NCI-H1105 (cell line): ENCODE measurements around the gene PDSS2.
"Not testable (repeated sequence)": the region's sequence is repeated elsewhere in the genome, so short reads cannot be mapped to it uniquely, and the experiment has no call there.

ENCODE experiments used
- DNase-seq: peaks from one replicate; lab custom pipeline; 2025; lab: John Stamatoyannopoulos, UW

The PDSS2 gene

DNA sequence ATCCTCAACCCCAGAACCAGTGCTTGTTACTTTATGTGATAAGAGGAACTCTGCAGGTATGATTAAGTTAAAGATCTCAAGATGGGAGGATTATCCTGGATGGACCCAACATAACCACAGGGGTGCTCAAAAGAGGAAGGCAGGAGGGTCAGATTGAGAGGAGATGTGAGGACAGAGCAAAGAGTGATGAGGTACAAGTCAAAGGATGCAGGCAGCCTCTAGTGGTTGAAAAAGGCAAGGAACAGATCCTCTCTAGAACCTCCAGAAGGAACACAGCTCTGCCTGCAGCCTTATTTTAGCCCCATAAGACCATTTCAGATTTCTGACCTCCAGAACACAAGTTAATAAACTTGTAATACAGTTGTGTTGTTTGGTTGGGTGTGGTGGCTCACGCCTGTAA is 41.2 kb downstream of the PDSS2 start:
- no peak for DNase-seq

DNA sequence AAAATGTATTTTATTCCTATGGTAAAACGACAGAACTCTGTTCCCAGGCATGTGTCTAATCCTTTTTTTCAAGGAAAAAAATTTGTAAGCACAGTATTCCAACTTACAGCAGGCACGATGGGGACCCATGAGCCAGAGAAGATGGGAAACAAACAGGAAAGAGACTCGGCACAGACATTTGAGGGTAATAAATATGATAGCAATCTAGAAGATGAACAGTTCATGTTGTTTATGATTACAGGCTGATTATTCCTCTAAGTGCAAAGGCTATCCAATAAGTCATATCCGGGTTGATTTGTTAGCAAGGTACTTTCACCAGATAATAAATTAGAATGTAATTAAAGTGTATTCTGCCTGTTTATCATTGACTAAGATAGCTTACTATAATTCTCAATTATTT is 43.2 kb downstream of the PDSS2 start:
- DNase-seq = no peak

DNA sequence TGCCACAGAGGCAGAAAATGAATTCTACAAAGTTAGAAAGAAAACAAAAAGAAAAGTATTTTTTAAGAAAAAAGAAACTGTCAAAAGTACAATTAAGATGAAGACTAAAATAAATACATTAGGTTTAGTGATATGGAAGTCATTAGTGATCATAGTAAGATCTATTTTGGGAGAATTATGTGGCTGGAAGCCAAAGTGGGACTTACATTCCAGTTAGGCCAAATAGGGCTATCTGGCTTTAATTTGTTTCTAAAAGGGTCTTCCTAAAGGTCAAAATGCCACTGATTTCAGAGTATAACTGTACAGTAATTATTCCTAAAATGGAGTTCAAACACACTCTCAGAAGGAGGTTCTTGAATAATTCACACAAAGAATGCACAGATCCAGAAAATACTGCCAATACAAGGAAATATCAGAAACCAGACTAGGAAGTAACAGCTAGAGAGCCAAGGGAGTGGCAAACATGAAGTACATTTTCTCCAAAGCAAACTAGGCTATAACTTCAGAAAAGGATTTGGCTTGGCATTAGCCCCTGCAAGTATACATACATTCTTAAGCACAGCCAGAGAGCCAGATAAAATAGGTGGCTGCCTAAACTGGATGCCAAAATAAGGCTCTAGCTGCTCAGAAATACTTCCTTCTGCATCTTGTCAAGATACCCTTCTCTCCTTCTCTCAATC is 45.3 kb downstream of the PDSS2 start:
- DNase-seq = no peak

DNA sequence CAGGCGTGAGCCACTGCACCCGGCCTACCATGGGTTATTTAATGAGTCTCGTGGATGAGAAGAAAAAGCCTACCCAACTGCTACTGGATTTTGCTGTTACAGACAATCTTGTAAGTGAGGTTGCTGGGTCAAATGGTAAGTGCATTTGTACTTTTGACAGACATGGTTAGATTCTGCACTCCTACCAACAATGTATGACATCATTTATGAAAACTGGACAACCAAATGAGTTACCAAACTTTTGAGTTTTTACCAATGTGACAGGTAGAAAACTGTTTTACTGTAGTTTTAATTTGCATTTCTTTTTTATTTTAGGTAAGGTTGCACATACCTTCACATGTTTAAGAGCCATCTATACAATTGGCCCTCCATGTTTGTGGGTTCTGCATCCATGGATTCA is 48.2 kb downstream of the PDSS2 start:
- no peak for DNase-seq

DNA sequence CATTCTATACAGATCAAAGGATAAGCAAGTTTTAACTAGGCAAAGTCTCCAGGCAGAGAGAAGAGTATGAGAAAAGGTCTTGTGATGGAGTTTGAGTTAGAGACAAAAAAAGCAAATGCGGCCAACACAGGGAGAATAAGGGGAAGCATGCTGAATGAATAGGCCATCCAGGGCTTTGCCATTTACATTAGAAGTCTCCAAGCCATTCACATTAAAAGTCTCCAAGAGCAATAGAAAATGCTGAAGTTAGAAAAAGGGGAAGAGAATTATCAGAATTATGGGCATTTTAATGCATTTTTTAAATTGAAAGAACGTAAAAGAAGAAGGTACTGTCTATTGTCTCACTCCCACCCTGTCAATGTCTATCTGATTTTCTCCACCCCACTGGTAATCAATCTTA is 49.4 kb downstream of the PDSS2 start:
- no peak for DNase-seq

DNA sequence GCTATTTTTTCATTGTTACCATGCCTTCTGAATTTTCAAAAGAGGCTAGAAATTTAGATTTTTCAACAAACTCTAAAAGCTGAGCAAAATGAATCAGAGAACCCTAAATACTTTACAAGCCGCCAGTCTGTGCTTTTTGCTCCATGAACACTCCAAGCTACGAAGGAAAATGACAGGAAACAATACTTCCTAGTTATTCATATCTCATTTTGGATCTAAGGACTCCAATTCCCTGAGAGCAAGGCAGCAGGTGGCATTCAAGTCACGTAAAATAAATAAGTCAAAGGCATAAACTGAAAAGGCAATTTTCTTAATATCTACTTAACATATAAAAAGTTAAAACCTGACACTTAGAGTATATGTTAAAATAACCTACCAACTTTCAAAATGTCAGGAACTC is 50.6 kb downstream of the PDSS2 start:
- no peak for DNase-seq

DNA sequence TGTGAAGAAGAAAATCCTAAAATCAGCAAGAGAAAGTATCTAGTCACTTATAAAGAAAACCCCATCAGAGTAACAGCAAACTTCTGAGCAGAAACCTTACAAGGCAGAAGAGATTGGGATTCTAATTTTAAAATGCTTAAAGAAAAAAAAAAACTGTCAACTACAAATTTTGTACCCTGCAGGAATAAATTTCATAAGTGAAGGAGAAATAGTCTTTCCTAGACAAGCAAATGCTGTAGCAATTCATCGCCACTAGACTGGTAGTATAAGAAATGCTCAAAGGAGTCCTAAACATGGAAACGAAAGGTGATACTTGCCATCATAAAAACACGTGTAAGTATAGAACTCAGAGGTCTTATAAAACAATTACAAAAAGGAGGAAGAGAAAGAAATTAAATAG is 54.4 kb downstream of the PDSS2 start:
- DNase-seq = no peak

DNA sequence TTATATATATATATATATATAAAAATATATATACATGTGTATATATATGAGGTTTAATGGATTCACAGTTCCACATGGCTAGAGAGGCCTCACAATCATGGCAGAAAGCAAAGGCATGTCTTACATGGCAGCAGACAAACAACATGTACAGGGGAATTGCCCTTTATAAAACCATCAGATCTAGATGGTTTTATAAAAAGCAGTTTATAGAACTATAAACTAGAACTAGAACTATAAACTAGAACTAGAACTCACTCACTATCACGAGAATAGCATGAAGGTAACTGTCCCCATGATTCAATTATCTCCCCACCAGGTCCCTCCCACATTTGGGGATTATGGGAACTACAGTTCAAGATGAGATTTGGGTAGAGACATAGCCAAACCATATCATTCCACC is 56.8 kb downstream of the PDSS2 start:
- DNase-seq = no peak

DNA sequence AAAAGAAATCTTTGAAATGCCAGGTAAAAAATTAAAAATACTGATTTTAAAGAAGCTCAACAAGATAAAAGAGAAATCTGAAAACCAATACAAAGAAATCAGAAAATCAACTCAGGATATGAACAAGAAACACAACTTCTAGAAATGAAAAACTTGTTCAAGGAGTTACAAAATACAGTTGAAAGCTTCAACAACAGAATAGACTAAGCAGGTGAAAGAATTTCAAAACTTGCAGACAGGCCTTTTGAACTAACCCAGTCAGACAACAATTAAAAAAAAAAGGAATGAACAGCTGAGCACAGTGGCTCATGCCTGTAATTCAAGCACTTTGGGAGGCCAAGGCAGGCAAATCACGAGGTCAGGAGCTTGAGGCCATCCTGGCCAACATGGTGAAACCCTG is 57.8 kb downstream of the PDSS2 start:
- DNase-seq = no peak

DNA sequence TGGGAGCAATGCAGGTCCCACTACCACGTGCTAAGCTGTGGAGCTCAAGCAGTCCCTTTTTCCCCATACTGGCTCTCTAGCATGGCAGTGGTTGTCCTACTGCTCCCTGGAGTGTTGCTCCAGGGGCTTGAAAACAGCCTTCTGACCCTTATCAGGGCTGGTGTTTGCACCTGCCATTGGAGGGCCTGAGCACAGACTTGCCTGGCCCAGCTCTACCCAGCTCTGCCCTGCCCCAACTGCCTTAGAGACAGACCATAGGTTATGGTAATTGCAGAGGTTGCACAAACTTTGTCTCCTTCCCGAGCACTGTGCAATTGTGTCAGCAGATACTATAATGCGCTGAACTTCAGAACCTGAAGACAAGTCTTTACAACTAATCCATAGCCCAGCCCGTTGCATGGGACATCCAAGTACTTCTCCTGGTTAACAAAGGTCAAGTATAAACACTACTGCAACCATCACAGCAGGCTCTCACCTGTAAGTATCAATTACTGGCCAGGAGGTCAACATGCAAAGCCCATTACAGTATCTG is 58.7 kb downstream of the PDSS2 start:
- DNase-seq = no peak

DNA sequence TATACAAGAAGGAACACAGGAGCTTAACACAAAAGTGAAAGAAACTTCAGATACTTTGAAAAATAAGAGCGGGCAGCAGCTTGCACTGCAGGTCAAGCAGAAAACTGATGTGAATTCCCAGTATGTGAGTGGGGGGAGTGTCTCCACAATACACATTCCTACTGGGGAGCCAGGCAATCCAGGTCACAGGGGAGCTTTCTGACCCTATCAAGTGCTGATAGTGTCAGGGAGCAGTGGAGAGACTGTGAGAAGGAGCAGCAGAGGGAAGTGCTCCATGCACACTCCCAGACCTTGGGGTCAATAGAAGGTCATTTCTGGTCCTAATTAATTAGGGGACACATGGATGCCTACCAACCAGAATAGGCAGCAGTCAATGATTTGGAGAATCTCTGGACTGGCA is 59.4 kb downstream of the PDSS2 start:
- no peak for DNase-seq

DNA sequence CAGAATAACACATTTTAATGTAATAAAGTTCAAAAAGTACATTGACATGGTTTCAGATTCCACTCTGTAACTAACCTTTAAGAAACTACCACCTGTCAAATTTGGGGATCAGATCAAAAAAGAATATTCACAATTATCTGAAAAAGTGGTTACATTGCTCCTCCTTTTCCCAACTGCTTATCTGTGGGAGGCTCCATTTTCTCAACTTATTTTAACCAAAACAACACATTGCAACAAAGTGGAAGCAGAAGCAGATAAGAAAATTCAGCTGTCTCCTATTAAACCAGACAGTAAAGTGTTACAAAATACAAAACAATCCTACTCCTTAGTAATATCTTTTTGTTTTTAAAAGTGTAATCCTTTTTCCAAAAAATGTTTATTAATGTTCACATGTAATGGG is 61.4 kb downstream of the PDSS2 start:
- no peak for DNase-seq

DNA sequence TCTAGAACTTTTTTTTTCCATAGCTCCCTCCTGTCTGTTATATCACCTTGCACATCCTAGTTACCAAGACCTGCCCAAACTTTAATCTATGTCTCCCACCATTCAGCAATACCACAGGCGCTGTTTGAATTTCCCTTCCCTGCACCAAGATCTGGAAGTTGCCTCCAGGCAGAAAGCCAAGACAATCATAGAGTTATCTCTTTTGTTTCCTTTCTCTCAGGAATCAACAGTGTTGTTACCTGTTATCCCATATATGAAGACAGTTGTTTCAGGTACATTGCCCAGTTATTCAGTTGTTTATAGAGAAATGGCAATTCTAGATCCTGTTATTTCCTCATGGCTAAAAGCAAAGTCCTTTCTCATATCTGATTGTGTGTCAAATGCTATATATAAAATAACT is 63.2 kb downstream of the PDSS2 start:
- DNase-seq = no peak

DNA sequence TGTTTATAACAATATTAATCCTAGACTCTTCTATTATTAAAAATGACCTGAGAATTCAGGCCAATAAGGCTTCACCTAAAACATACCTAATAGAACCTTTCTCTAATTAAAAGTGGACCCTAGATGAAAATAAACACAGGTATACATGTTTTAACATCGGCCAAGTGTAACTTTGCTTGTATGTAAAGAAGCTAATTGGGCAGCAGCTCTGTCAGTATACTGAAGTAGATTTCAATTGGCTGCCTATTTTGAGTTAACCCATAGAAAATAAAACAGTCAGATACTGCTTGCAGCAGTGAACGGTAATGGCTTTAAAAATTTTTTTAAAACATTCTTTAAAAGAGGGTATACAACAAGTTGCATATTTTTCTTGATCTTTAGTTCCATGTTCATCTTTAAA is 67.3 kb downstream of the PDSS2 start:
- no peak for DNase-seq

DNA sequence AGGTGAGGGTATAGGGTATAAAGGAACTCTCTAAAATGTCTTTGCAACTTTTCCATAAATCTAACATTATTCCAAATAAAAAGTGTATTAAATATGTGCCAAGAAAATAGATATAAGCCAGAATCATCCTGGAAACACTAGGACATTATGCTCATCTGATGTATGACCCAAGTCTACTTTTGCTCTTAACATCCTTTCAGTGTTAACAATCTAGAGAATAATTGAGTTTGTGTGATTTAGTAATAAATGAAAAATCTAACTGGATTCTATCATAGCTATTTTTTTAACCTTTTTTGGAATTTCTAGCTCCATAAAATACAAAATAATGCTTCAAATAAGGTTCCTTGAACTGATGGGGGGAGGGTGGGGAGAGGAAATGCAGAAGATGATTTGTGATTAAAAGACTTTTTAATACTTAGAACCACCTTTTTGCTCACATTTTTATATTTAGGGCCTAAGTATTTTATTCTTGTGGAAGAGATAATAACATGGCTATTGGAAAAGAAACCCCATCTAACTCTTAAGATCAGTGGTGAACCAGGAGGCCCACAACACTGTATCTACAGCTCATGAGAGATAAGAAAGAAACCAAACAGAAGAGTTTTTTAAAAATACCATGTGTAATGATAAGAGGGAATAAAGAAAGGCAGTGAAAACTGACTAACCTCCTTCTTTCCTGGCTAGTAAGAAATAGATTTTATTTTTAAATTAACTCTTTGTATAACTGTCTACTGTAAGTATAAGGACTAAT is 68.5 kb downstream of the PDSS2 start:
- DNase-seq = no peak

DNA sequence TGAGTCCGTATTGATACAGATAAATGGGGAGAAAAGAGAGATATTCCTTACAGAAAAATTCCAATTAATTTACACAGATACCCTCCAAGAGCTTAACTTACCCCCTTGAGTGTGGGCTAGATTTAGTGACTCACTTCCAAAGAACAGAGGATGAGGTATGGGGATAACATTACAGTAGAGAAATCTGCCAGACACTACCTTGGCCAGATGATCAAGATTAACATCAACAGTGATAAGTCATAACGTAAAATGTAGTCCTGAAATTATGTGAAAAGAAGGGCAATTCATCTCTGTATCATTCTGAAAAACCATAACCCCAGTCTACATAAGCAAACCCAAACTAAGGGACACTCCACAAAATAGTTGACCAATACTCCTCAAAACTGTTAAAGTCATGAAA is 69.3 kb downstream of the PDSS2 start:
- no peak for DNase-seq

DNA sequence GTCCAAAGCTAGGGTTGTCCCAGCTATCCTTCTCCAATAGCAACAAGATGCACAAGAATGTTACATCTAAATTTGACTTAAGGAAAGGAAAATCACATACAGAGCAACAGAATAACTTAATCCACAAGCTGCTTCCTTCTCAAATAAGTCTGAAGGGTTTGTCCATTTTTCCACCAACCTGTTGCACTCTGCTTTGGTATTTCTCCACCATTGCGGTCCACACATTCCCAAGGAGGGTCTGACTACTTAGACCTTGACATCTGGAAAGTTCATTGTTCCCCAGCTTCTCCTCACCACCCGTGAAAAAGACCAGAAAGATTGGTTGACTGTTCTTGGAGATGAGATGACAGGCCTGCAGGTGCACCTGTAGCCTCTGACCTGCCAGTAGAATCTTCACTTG is 72.5 kb downstream of the PDSS2 start:
- DNase-seq = no peak

DNA sequence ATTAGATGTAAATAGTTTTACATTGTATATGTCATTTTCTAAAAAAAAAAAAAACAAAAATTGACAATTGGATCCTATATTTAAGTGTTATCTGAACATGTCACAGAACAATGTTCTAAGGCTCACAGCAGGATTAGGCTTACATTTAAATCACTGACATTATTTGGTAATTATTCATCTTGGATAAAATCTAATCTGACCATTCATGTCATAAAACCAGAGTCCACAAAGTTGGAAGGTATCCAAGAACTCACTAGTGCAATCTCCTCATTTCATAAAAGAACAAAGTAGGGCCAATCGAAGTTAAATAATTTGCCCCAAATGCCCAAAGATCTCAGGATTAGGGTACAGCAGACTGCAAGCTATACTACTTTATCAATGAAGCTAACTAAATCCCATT is 73.0 kb downstream of the PDSS2 start:
- no peak for DNase-seq

DNA sequence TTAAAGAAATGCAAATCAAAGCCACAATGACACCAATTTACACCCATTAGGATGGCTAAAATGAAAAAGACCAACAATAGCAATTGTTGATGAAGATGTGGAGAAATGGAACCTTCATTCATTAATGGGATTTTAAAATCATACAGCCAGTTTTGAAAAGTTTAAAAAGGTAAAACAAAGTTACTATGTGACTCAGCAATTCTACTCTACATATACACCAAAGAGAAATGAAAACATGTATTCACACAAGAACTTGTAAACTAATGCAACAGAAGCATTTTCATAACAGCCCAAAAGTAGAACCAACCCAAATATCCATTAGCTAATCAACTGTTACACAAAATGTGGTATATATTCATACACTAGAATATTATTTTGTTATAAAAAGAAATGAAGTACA is 75.7 kb downstream of the PDSS2 start:
- DNase-seq = no peak

DNA sequence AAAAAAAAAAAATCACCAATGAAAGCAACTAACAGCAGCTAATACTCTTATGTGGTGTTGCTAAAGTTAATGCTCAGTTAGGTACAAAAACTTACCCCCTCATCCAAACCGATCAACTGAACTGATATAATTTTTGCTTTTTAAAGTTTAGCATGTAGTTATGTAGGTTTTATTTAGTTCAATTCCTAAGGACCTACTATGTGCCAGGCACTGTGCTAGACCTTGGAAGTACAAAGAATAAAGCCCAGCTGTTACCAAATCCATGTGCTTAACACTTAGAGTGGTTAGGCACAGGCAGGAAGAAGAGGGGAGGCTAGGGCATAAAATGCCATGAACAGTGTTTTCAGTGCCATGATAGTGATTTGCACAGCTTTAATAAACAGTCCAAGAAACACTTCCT is 85.1 kb downstream of the PDSS2 start:
- DNase-seq = no peak

DNA sequence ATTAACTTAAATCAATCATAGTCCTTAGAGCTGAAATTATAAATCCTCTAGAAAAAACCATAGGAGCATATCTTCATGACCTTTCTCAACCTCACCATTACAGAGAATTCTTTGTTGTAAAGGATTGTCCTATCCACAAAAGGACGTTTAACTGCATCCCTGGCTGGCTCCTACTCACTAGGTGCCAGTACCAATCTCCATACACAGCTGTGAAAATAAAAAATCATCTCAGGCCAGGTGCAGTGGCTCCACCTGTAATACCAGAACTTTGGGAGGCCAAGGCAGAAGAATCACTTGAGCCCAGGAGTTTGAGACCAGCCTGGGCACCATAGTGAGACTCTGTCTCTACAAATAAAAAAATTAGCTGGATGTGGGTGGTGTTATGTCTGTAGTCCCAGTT is 89.9 kb downstream of the PDSS2 start:
- DNase-seq = no peak

DNA sequence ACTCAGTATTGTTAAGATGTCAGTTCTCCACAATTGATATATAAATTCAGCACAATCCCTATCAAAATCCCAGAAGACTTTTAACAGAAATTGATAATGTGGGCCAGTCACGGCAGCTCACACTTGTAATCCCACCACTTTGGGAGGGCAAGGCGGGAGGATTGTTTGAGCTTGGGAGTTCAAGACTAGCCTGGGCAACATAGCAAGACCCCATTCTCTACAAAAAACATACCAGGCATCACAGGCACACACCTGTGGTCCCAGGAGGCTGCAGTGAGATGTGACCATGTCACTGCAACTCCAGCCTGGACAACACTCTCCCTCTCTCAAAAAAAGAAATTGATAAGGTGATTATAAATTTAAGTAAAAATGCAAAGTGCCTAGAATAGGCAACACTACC is 90.9 kb downstream of the PDSS2 start:
- DNase-seq = no peak

DNA sequence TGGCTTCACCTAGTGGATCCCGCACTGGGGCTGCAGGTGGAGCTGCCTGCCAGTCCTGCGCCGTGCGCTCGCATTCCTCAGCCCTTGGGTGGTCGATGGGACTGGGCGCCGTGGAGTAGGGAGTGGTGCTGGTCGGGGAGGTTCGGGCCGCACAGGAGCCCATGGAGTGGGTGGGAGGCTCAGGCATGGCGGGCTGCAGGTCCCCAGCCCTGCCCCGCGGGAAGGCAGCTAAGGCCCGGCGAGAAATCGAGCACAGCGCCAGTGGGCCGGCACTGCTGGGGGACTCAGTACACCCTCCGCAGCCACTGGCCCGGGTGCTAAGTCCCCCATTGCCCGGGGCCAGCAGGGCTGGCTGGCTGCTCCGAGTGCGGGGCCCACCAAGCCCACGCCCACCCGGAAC is 95.2 kb downstream of the PDSS2 start:
- DNase-seq = not testable (repeated sequence)
